SKM-1 treated with dmso at 0.1 percent for 144 hours (cell line): ENCODE data around the gene PILRA.
"Not testable (repeated sequence)": the region's sequence is repeated elsewhere in the genome, so short reads cannot be mapped to it uniquely, and the experiment has no call there.

Source experiments
- DNase-seq: peaks from one replicate; lab custom pipeline; 2025; ENCODE audit not compliant: unreplicated experiment; lab: John Stamatoyannopoulos, UW

The PILRA gene

DNA sequence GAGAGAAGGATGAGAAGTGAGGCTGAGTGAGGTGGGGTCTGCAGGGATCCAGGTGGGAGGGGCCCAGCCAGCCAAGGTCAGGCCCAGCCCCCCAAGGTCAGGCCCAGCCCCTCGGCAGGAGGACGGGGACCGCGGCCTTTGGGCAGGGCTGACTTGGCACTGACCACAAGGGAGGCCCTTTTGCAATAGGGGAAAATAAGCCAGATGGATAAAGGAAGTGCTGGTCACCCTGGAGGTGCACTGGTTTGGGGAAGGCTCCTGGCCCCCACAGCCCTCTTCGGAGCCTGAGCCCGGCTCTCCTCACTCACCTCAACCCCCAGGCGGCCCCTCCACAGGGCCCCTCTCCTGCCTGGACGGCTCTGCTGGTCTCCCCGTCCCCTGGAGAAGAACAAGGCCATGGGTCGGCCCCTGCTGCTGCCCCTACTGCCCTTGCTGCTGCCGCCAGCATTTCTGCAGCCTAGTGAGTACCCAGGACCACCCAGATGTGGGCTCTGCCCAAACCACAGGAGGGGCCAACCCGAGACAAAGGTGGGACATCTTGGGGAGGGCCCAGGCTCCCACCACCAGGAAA is at the start of gene PILRA:
PILRA (plus strand) TSS at position 227 of the 571 bp plus-strand sequence; CDS start at position 397, 170 bp downstream.
- DNase-seq, result peak; percentile 60

DNA sequence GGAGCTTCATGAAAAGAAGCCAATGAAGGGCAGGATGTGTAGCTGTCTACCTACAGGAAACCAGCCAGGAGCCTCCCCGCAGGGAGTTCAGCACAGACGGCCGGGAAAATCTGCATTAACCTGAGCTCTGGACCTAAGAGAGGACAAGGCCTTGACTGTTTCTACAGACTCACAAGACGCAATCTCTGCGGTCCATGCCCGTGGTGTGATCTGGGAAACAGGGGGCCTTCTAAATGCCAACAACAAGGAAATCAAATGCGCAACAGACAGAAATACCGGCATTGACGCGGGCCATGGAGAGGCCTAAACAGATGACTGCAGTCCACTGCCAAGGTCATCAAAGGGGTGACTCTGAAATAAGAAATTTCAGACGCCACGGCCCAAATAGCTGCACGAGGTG is 49.1 kb upstream of the PILRA start:
- DNase-seq, result not testable (repeated sequence)

DNA sequence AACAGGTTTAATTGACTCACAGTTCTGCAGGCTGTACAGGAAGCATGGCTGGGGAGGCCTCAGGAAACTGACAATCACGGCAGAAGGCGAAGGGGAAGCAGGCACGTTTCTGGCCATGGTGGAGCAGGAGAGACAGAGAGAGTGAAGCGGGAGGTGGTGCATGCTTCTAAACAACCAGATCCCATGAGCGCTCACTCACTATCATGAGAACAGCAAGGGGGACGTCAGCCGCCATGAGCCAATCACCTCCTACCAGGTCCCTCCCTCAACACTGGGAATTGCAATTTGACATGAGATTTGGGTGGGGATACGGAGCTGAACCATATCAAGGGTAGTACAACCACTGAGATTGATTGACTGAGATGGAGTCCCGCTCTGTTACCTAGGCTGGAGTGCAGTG is 47.6 kb upstream of the PILRA start:
- DNase-seq, result not testable (repeated sequence)

DNA sequence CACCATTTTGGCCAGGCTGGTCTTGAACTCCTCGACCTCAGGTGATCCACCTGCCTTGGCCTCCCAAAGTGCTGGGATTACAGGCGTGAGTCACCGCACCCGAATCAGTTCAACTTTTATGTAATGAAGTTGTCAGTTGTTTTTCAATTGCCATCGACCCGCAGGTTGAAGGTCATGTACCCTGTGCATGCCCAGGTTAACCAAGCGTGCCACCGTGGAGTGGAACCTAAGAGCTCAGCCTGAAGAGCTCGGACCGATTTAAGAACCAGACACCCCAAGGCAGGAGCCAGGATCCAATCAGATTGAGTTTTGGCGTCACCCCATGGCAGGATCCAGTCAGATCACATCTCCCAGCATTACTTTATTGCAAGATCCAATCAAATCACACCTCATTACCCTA is 46.4 kb upstream of the PILRA start:
- not testable (repeated sequence) for DNase-seq

DNA sequence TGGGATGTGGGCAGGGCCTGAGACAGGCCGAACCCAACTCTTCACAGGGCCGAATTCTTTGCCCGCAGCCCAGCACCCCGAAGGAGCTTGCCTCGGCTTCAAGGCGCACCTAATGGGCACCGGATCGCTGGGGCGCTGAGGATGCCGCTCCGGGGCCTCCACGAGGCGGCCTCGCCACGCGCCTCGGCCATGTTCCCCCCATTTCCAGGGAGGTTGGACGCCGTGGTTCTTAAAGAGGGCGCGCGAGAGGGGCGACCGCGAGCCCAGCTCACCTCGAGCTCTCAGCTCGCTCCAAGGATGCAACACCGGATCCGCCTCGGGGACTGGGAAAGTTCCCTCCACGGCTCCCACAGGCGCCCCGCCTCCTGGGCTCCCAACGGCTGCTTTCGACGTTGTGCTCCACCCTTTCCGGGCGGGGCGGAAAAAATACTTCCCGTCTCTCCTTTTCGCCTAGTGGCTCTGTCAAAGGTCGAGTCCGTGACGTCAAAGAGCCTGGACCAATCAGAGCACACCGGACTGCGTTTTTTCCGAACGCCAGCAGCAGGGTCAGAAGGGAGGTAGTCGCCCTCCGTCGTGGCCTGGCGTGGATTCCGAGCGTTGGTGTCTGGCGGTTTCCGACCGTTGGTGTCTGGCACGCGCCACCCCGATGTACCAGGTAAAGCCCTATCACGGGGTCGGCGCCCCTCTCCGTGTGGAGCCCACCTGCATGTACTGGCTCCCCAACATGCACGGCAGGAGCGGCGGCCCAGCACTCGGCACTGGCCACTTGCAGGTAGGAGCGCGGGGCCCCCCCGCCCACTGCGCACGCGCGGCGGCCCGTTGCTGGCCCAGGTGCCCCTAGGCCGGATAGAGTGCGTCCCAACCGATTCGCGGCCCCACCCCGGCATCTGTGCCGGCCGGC is 37.5 kb upstream of the PILRA start:
- peak; percentile 84 for DNase-seq

DNA sequence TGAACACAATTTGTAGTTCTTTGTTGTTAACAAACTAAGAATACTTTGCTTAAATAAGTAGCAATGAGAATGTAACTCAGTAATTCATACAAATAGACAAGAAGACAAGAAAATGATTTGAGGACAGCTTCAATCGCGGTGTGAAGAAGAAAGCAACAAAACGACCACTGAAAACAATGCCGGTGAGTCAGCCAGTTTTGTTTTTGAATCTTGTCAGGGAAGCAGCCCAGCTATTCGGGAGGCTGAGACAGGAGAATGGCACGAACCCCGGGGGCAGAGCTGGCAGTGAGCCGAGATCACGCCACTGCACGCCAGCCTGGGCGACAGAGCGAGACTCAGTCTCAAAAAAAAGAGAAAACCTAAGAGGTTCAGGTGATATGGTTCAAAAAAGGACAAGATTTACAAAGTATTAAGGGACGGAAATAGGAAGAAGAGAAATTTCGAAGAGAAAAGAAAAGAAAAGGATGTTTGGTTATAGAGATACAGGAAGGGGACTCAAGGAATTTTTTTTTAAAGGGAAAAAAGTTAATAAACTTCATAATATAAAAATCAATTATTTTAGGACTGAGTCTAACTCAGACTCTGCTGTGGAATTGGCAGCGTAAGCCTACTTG is 35.1 kb upstream of the PILRA start:
- DNase-seq, result not testable (repeated sequence)

DNA sequence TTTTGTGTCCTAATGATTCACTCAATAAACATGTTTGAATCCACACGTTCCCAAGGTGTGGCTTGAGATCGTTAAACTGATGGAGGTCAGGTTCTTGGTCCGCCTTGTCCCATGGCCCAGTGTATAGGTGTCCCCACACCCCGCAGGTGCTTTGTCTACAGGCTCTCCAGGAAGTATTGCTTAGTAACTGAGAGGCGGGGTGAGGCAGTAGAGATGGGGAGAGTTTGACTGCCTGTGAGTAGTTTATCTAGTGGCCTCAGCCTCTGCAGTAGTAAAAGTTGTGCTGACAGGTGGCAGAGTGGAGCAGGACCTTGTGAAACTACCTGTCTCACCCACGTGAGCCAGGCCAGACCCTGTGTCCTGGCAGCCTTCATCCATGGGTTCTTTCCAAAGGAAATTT is 32.0 kb upstream of the PILRA start:
- not testable (repeated sequence) for DNase-seq

DNA sequence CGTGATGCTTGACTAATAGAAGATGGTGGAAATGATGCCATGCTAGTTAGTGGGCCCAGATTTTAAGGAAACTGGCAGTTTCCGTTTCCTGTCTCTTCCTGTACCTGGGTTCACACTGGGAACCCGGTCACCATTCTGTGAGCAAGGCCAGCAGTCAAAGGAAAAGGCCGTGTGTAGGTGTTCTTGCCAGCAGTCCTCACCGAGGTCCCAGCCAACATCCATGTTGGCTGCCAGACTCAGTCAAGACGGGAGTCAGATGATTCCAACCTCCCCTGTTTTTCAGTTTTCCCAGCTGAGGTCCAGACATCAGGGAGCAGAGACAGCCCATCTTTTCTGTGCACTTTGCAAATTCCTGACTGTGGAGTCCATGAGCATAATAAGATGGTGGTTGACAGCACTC is 30.5 kb upstream of the PILRA start:
- DNase-seq, result no peak

DNA sequence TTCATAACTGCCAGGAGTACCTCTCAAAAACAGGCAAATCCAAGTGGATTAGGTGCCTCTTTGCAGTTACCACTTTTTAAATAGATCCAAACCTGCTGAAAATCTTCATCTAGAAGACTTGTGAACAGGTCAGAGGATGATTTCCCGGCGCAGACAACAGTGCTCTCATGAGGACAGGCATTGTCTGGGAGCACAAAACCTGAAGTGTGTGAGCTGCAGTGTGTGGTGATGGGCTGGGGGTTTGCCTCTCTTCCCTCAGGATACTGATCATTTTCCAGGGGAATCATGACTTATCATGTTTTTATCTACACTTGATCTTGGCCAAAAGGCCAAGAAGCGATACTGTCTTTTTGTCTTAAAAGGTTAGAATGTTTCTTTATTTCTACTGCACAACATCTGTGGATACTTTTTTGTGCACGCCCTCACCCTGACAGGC is 29.1 kb upstream of the PILRA start:
- not testable (repeated sequence) for DNase-seq

DNA sequence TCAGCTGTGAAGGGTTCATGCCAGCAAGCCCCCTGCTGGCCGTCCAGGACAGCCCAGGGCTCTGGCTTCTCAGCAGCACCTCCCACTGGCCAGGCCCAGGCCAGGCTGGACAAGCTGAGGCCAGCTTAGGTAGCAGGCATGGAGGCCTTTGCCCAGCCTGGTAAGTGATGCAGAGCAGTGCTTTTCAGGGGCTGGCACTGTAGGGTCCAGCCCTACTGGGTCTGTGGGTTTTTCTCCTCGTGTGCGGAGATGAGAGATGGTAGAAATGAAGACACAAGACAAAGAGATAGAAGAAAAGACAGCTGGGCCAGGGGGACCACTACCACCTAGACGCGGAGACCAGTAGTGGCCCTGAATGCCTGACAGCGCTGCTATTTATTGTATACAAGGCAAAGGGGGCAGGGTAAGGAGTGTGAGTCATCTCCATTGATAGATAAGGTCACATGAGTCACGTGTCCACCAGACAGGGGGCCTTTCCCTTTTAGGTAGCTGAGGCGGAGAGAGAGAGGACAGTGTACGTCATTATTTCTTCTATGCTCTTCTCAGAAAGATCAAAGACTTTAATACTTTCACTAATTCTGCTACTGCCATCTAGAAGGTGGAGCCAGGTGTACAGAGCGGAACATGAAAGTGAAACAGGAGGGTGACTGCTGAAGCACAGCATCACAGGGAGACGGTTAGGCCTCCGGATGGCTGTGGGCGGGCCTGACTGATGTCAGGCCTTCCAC is 28.6 kb upstream of the PILRA start:
- not testable (repeated sequence) for DNase-seq

DNA sequence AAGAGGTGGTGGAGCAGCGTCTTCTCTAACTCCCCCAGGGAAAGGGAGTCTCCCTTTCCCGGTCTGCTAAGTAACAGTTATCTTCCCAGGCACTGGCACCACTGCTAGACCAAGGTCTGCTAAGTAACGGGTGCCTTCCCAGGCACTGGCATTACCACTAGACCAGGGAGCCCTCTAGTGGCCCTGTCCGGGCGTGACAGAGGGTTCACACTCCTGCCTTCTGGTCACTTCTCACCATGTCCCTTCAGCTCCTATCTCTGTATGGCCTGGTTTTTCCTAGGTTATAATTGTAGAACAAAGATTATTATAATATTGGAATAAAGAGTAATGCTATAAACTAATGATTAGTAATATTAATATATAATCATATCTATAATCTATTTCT is 28.0 kb upstream of the PILRA start:
- DNase-seq, result peak; percentile 41

DNA sequence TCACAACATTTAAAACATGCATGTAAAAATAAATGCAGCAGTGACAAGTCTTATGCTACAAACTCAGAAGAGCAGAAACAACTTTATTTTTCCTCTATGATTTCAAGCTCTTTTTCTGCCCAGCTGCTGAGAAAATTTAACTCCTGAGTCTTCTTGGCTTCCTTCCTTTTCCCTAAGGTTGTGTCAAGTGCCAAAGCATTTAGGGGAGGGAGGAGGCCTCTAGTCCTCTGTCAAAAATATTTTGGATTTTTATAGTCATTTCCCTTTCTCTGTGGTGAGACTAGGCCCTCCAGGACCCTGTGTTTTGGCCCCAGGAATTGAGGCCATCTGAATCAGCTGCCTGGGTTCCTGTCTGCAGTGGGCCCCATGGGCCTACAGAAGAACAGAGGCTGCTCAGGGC is 26.4 kb upstream of the PILRA start:
- no peak for DNase-seq

DNA sequence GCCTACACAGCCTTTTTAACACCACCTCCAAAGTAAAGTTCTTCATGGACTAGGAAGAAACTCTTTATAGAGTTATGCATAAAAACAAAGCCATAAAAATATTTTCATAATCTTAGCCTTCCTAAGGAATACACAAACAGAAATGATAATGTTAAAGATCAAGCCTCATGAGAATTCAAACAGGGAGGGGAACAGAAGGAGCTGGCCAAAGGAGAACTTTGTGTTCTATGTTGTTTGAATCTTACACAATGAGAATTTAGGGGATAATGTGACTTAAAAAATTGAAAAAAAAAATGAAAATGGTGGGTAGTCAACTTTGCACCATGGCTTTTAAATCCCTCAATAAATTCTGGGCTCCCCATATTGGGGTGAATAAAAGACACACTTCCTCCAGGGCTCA is 24.5 kb upstream of the PILRA start:
- no peak for DNase-seq

DNA sequence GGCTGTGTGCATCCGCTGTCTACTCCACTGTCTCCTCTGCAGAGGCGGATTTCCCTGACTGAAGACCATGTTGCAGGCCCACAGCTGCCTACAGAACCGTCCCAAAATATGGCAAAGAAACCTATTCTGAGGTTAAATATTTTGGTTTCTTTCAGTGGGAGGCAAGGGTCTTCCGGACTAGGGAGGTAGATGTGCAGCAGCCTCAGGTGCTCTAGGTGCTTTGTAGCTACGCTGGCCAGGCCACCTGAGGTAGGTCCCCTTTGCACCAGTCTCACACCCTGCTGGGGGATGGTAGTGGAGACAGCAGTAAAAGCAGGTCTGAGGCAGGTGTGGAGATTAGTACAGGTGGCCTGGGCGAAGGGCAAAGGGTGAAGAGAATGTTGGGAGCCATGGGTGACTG is 23.5 kb upstream of the PILRA start:
- DNase-seq, result no peak

DNA sequence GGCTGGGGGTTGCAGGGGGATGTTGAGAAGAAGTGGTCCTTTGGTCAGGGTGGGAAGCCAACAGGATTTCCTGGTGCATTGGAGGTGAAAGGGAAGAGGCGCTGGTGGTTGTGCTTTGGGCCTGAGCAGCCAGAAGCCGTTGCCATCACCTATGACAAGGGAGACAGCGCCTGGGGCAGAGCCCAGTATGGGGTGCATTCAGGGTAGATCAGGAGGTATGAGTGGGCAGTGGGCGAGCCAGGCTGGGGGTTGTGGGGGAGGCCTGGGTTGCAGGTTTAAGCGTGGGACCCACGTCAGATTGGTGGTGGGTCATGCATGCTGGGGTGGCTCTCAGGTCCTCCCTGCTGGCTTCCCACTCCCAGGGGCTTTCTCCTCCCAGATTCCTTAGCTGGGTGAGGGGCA is 21.6 kb upstream of the PILRA start:
- DNase-seq, result no peak

DNA sequence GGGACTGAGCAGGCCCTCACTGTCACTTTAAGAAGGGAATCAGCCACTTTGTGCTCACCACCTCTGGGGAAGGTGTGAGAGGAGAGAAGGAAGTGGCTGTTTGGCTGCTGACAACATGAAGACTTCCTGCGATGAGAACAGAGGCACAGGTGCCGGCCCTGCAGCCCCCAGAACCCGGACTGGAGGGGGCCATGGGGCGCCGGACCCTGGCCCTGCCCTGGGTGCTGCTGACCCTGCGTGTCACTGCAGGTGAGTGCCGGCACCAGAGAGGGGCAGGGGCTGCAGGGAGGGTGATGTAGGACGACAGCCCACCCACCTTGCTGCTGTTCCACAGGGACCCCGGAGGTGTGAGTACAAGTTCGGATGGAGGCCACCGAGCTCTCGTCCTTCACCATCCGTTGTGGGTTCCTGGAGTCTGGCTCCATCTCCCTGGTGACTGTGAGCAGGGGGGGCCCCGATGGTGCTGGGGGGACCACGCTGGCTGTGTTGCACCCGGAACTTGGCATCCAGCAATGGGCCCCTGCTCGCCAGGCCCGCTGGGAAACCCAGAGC is 21.0 kb upstream of the PILRA start:
- DNase-seq, result not testable (repeated sequence)

DNA sequence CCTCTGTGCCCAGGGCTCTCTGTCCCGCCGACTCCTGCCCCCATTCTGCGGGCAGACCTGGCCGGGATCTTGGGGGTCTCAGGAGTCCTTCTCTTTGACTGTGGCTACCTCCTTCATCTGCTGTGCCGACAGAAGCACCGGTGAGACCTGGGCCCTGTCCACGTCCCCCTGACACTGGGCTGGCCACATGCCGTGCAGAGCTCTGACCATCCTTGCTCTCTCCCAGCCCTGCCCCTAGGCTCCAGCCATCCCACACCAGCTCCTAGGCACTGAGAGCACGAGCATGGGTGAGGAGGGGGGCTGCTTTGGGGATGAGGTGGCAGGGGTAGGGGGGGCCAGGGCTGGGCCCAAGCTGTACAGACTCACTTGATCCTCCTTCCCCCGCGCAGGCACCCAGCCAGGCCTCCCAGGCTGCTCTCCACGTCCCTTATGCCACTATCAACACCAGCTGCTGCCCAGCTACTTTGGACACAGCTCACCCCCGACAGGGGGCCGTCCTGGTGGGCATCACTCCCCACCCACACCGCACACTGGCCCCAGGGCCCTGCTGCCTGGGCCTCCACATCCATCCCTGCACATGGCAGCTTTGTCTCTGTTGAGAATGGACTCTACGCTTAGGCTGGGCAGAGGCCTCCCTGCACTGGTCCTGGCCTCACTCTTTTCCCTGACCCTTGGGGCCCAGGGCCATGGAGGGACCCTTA is 20.2 kb upstream of the PILRA start:
- no peak for DNase-seq

DNA sequence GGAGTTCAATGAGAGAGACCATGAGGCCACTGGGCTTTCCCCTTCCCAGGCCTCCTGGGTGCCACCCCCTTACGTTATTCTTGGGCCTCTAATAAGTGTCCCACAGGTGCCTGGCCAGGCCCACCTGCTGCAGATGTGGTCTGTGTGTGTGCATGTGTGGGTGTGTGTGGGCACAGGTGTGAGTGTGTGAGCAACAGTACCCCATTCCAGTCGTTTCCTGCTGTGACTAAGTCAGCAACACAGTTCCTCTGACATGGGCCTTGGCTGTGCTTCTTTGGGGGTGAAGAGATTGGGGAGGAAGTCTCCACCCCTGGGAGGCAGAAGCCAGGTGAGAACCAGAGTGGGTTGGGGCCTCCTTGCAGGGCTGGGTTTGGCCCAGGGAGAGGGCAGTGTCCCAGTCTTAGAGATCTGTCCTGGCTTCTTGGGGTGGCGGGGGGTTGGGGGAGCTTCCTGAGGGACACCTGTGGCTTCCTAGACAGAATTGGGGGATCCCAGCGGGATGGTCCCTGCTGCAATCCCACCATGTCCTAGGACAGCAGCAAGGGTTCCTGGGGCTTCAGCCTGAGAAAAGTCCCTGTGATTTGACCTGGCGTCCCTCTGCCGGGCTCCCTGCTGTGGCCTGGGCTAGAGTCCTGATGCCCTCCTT is 19.5 kb upstream of the PILRA start:
- no peak for DNase-seq

DNA sequence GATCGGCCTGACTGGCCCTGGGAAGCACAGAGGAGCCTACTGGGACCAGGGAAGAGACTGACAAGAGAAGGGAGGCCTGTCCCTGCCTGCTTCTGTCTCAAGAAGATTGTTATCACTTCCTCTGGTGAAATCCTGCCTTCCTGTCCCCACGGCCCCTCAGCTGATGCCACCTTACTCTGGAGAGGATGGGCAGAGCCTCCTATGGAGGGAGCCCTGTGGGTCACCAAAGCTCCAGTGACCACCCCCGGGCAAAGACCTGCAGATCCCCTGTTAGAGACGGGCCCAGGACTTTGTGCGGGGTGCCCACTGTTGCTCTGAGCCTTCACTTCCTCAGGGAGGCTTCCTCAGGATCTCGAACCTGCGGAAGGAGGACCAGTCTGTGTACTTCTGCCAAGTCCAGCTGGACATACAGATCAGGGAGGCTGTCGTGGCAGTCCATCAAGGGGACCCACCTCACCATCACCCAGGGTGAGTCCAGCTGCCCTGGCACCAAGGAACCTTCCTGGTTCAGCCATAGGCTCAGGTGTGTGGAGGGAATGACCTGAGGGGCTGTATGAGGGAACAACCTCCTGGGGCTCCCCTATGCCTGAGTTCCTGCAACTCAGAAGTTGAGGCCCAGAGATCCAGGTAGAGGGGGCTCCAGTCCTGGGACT is 16.7 kb upstream of the PILRA start:
- no peak for DNase-seq
